SH-SY5Y (cell line): ENCODE results near the gene EDC3.

ENCODE experiments used
- GATA2 ChIP-seq: IDR thresholded peaks from 2 replicates; pipeline ENCODE4 v1.6.1; 2011; ENCODE audit warnings: mild to moderate bottlenecking, low read depth, low read length
- GATA3 ChIP-seq: IDR thresholded peaks from 2 replicates; pipeline ENCODE4 v1.6.1; 2011; ENCODE audit warnings: low read depth, mild to moderate bottlenecking, low read length, moderate library complexity

DNA sequence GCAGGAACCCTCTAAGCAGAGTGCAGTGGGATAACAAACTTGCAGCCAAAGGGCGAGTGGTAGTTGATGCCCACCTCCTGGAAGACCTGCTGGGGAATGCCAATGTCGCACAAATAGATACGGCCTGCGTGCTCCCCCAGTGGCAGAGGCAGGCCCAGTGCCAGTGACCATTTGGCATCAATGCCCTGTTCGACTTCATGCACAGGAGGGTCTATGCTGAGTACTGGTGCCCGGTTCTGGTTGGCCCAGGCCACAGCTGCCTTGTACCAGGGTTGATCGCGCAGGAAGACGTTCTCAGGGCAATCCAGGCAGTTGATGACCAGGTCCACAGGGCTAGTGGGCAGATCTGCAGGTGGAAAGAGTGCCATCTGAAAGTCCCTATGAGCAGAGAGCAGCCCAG, 63.2 kb downstream of the EDC3 start:
- TF ChIP-seq GATA2 (no peak), GATA3 (no peak)
